SK-N-SH treated with all-trans-retinoic acid at 6 μM for 48 hours (cell line): Measurements from ENCODE around the gene OBSCN.

ENCODE experiments used
- ATAC-seq: fragments of 200-7000 bp; cut with Tn5 transposase; 3 replicates; pipeline ENCODE4 v1.9.1; 2020; ENCODE audit warnings: mild to moderate bottlenecking, moderate library complexity
- ARNTL ChIP-seq: fragments of 450-650 bp; formaldehyde crosslinking; IDR thresholded peaks from 2 replicates; pipeline ENCODE4 v1.5.0; 2020; ENCODE audit warnings: low read depth, mild to moderate bottlenecking, moderate library complexity, borderline replicate concordance
- BACH2 ChIP-seq: fragments of 250-450 bp; sonication (Bioruptor Pico); IDR thresholded peaks from 2 replicates; pipeline ENCODE4 v1.9.0; 2021; ENCODE audit warnings: mild to moderate bottlenecking, borderline replicate concordance
- CREB5 ChIP-seq: fragments of 250-450 bp; sonication (Bioruptor Pico); IDR thresholded peaks from 2 replicates; pipeline ENCODE4 v1.5.1; 2020; ENCODE audit warnings: low read depth, mild to moderate bottlenecking, moderate library complexity
- CSDC2 ChIP-seq: fragments of 250-450 bp; sonication (Bioruptor Pico); IDR thresholded peaks from 2 replicates; pipeline ENCODE4 v1.5.0; 2020; ENCODE audit warnings: mild to moderate bottlenecking, moderate library complexity
- CSRNP3 ChIP-seq: fragments of 250-450 bp; sonication (Bioruptor Pico); IDR thresholded peaks from 2 replicates; pipeline ENCODE4 v1.5.1; 2021; ENCODE audit warnings: mild to moderate bottlenecking, moderate library complexity
- ESRRG ChIP-seq: fragments of 250-450 bp; sonication (Bioruptor Pico); IDR thresholded peaks from 2 replicates; pipeline ENCODE4 v1.6.1; 2021; ENCODE audit warnings: mild to moderate bottlenecking
- GLIS3 ChIP-seq: fragments of 250-450 bp; sonication (Bioruptor Pico); IDR thresholded peaks from 2 replicates; pipeline ENCODE4 v1.5.0; 2020; ENCODE audit warnings: mild to moderate bottlenecking, moderate library complexity
- OSR1 ChIP-seq: fragments of 250-450 bp; sonication (Bioruptor Pico); IDR thresholded peaks from 2 replicates; pipeline ENCODE4 v1.8.0; 2022; ENCODE audit warnings: moderate library complexity, mild to moderate bottlenecking, inconsistent platforms
- PATZ1 ChIP-seq: fragments of 250-450 bp; sonication (Bioruptor Pico); IDR thresholded peaks from 2 replicates; pipeline ENCODE4 v1.8.0; 2020; ENCODE audit warnings: mild to moderate bottlenecking, moderate library complexity, borderline replicate concordance
- POU6F1 ChIP-seq: fragments of 250-450 bp; sonication (Bioruptor Pico); IDR thresholded peaks from 2 replicates; pipeline ENCODE4 v1.8.0; 2021; ENCODE audit warnings: low read depth, mild to moderate bottlenecking, moderate library complexity, borderline replicate concordance
- PPARA ChIP-seq: fragments of 250-450 bp; sonication (Bioruptor Pico); IDR thresholded peaks from 2 replicates; pipeline ENCODE4 v1.5.0; 2020; ENCODE audit warnings: mild to moderate bottlenecking, borderline replicate concordance
- RARB ChIP-seq: fragments of 250-450 bp; sonication (Bioruptor Pico); IDR thresholded peaks from 2 replicates; pipeline ENCODE4 v1.8.0; 2021; ENCODE audit warnings: mild to moderate bottlenecking, moderate library complexity
- SNAI2 ChIP-seq: fragments of 250-450 bp; sonication (Bioruptor Pico); IDR thresholded peaks from 2 replicates; pipeline ENCODE4 v1.5.0; 2020; ENCODE audit warnings: mild to moderate bottlenecking, moderate library complexity
- TOX ChIP-seq: fragments of 250-450 bp; sonication (Bioruptor Pico); IDR thresholded peaks from 2 replicates; pipeline ENCODE4 v1.8.0; 2021; ENCODE audit warnings: mild to moderate bottlenecking, moderate library complexity, borderline replicate concordance
- TSHZ2 ChIP-seq: fragments of 250-450 bp; sonication (Bioruptor Pico); IDR thresholded peaks from 2 replicates; pipeline ENCODE4 v1.5.0; 2020; ENCODE audit warnings: mild to moderate bottlenecking, moderate library complexity
- ZFP30 ChIP-seq: fragments of 450-650 bp; formaldehyde crosslinking; IDR thresholded peaks from 2 replicates; pipeline ENCODE4 v1.5.0; 2022; ENCODE audit warnings: mild to moderate bottlenecking, moderate library complexity
- ZNF565 ChIP-seq: fragments of 450-650 bp; formaldehyde crosslinking; conservative IDR thresholded peaks from 2 replicates; pipeline ENCODE4 v1.5.0; 2020; ENCODE audit warnings: low read depth, mild to moderate bottlenecking, moderate library complexity
- ZNF70 ChIP-seq: fragments of 450-650 bp; formaldehyde crosslinking; IDR thresholded peaks from 2 replicates; pipeline ENCODE4 v1.5.0; 2020; ENCODE audit warnings: mild to moderate bottlenecking, moderate library complexity

The OBSCN gene

GRCh38 chr1:228279011-228279721 lies 71.3 kb downstream of the OBSCN start:
- no peak for ATAC-seq
- TF ChIP-seq POU6F1 (CRISPR knock-in tag) (no peak), ZFP30 (CRISPR knock-in tag) (no peak), PATZ1 (CRISPR knock-in tag) (no peak), ESRRG (CRISPR knock-in tag) (no peak), TOX (no peak), BACH2 (CRISPR knock-in tag) (no peak), TSHZ2 (no peak), CSRNP3 (no peak), OSR1 (CRISPR knock-in tag) (no peak), ZNF565 (no peak), ARNTL (CRISPR knock-in tag) (no peak), GLIS3 (CRISPR knock-in tag) (no peak), SNAI2 (CRISPR knock-in tag) (no peak), CSDC2 (CRISPR knock-in tag) (no peak), PPARA (no peak)

GRCh38 chr1:228279722-228280105 lies 71.9 kb downstream of the OBSCN start:
- ATAC-seq = no peak; the same call in 2 of the 3 replicates
- no peak for TF ChIP-seq PPARA
- no peak for TF ChIP-seq ZNF70
- no peak for TF ChIP-seq OSR1 (CRISPR knock-in tag)
- TF ChIP-seq RARB = no peak
- TF ChIP-seq CREB5 (CRISPR knock-in tag) = no peak
- no peak for TF ChIP-seq POU6F1 (CRISPR knock-in tag)
- no peak for TF ChIP-seq CSDC2 (CRISPR knock-in tag)
